SJSA1 (cell line): ENCODE results near the gene LHCGR. TPM values are rescaled to one million over a fixed set of nuclear protein-coding genes. Genes with fewer than 3 reads are reported as not detected.

Experiments used
- DNase-seq, 2 experiments: peaks; one replicate each; pipeline ENCODE4 v3.0.0-alpha.2; 2015 to 2020; ENCODE audit warnings: low spot score in 2 of 2, low read depth in 1 of 2
- H3K27ac ChIP-seq: fragments of 250-450 bp; sonication (Bioruptor Pico); 2 replicates; pipeline ENCODE4 v1.5.1; 2020; ENCODE audit warnings: mild to moderate bottlenecking, moderate library complexity
- H3K27me3 ChIP-seq: fragments of 250-450 bp; sonication (Bioruptor Pico); replicated peaks from 2 replicates; pipeline ENCODE4 v1.5.1; 2020; ENCODE audit warnings: mild to moderate bottlenecking, moderate library complexity
- H3K36me3 ChIP-seq: fragments of 250-450 bp; sonication (Bioruptor Pico); 2 replicates; pipeline ENCODE4 v1.5.1; 2020; ENCODE audit warnings: mild to moderate bottlenecking
- H3K4me1 ChIP-seq: fragments of 250-450 bp; sonication (Bioruptor Pico); replicated peaks from 2 replicates; pipeline ENCODE4 v1.6.1; 2021; ENCODE audit warnings: mild to moderate bottlenecking
- H3K4me3 ChIP-seq: fragments of 250-450 bp; sonication (Bioruptor Pico); 2 replicates; pipeline ENCODE4 v1.5.1; 2020; ENCODE audit warnings: mild to moderate bottlenecking
- H3K9me3 ChIP-seq: fragments of 250-450 bp; sonication (Bioruptor Pico); replicated peaks from 2 replicates; pipeline ENCODE4 v1.5.1; 2020; ENCODE audit warnings: mild to moderate bottlenecking
- total RNA-seq: library from RNA; depleted of rRNA; stranded (reverse); fragments of >200 nt; shearing (Covaris generic); gene quantifications from 2 replicates; pipeline ENCODE4 v1.2.3, GENCODE V29; 2014; rRNA removed

LHCGR gene
- not detected in 2 replicates for total RNA-seq

DNA sequence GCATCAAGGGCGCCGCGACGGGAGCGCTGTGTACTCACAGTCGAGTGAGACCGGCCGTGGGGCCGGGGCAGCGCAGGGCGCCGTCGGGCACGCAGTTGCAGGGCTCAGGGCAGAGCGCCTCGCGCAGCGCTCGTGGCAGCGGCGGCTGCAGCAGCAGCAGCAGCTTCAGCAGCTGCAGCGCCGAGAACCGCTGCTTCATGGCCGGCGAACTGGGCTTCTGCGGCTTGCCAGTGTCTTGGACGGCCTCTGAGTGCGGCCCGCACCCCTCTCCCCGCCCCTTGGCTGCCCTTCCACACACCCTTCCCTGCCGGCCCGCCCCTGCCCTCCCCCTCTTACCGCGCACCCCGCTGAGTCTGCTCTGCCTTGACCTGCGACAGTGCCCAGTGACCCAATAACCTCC lies at the start of gene LHCGR:
LHCGR (minus strand) TSS at position 252 of the 400 bp plus-strand sequence; CDS start at position 199, 53 bp downstream.
- Histone ChIP-seq H3K36me3 (no peaks in the 10 kb centered on the region), H3K4me3 (no peak within 1 kb of the TSS), H3K27ac (no peak within 1 kb of the TSS), H3K4me1 (no peaks in the 10 kb centered on the region), H3K9me3 (no peaks in the 10 kb centered on the region), H3K27me3 (no peaks in the 10 kb centered on the region)
- no peak for DNase-seq

DNA sequence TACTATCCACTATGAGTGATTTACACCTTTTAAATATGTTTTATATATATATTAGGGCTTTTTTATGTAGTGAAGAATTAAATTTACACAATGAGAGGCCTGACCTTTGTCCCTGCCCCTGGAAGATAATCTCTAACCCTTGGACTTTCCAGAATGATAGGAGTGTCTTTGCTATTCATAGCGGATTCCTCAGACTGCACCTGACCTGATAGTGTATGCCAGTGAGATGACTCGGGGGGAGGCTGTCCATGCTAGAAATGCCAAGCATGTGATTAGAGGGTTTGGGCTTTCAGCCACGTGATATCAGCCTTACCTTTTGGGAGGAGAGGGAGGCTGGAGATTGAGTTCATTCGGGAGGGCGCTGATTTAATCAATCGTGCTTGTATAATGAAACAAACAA lies 44.1 kb upstream of the LHCGR start:
- Histone ChIP-seq H3K4me1 (no peaks in the 10 kb centered on the region), H3K4me3 (no peak overlapping the region), H3K36me3 (no peaks in the 10 kb centered on the region), H3K27me3 (no peaks in the 10 kb centered on the region), H3K9me3 (no peaks in the 10 kb centered on the region), H3K27ac (no peak overlapping the region)
- no peak for DNase-seq

DNA sequence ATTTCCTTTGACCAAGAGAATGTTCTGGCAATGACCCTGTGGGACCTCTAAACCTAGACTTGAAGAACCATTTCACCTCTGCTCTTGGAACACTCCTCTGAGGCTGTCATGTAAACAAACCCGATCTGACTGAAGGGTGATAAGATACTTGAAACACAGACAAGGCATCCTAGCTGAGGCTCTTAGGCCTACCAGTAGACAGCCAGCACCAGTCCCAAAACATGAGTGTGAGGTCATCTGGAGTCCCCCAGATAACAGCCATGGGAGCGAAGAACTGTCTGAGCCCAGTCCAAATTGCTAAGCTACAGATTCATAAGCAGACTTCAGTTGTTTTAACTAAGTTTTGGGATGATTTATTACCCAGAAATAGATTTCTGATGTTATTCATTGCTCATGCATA lies 39.5 kb upstream of the LHCGR start:
- Histone ChIP-seq H3K4me1 (no peaks in the 10 kb centered on the region), H3K9me3 (no peaks in the 10 kb centered on the region), H3K4me3 (no peak overlapping the region), H3K36me3 (no peaks in the 10 kb centered on the region), H3K27ac (no peak overlapping the region), H3K27me3 (no peaks in the 10 kb centered on the region)
- DNase-seq, result no peak

DNA sequence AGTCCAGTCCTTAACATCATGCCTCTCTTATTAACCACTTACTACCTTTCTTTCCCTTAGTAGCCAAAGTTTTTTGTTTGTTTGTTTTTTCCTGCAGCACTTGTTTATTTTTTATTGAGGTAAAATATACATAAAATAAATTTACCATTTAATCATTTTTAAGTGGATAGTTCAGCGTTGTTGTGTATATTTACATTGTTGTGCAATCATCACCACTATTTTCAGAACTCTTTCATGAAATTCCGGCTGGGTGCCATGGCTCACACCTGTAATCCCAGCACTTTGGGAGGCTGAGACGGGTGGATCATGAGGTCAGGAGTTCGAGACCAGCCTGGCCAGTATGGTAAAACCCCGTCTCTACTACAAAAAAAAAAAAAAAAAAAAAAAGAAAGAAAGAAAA lies 38.1 kb upstream of the LHCGR start:
- Histone ChIP-seq H3K4me1 (no peaks in the 10 kb centered on the region), H3K9me3 (no peaks in the 10 kb centered on the region), H3K36me3 (no peaks in the 10 kb centered on the region), H3K4me3 (no peak overlapping the region), H3K27me3 (no peaks in the 10 kb centered on the region), H3K27ac (no peak overlapping the region)
- DNase-seq, result no peak

DNA sequence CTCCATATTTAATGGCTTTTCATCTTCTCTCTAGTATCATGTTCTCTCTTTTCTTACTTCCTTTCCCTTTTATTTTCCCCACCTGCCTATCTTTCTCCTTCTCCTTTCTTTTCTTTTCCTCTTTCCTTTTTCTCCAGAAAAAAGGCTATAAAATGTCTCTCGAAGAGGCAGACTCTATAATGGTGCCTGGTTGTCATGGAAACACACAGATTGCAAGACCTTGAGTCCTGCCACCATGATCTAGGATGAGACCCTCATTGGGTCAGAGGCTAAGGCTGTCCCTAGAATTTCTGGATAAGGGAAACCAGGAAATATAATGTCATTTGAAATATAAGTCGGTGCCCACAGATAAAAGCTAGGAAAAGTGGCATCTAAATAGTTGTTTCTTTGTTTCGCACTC lies 36.5 kb upstream of the LHCGR start:
- no peak overlapping the region for H3K4me3 ChIP-seq
- H3K36me3 ChIP-seq, result no peaks in the 10 kb centered on the region
- H3K9me3 ChIP-seq, result no peaks in the 10 kb centered on the region
- H3K27me3 ChIP-seq, result no peaks in the 10 kb centered on the region
- DNase-seq, result no peak
- H3K27ac ChIP-seq, result no peak overlapping the region
- H3K4me1 ChIP-seq, result no peaks in the 10 kb centered on the region

DNA sequence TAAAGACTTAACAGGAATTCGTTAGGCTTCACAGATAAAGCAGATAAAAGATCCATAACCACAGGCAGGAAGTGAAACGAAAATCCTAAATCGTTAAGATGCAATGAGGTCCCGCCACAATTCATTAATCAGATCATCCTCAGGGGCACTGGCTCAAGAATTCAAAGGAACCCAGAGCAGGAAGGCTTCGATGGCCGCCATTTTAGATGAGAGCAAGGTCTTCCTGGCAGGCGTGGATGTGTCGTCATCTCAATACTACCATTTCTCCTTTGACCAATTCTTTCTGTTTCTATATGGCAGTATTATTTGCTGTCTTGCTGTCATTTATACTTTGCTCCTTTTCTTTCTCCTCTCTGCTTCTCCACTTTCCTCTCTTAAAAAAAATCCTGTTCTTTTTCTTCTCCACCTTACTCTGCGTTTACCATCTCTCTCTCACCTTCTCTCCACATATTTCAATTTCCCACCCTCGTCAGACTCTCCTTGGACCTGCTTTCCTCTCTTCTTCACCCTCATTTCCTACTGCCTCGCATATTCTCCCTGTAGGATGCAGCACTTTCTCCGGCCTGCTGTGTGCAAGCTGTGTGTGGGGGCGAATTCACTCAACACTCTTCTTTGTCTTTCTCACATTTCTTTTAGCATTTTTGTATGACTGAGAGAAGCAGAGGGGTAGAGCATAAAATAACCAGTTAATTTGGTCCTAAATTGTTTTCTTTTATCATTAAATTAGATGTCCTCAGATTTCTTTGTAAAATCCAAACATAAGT lies 35.1 kb upstream of the LHCGR start:
- H3K4me3 ChIP-seq, result no peak overlapping the region
- H3K27me3 ChIP-seq, result no peaks in the 10 kb centered on the region
- H3K9me3 ChIP-seq, result no peaks in the 10 kb centered on the region
- H3K36me3 ChIP-seq, result no peaks in the 10 kb centered on the region
- H3K27ac ChIP-seq, result no peak overlapping the region
- H3K4me1 ChIP-seq, result no peaks in the 10 kb centered on the region
- DNase-seq, result no peak

DNA sequence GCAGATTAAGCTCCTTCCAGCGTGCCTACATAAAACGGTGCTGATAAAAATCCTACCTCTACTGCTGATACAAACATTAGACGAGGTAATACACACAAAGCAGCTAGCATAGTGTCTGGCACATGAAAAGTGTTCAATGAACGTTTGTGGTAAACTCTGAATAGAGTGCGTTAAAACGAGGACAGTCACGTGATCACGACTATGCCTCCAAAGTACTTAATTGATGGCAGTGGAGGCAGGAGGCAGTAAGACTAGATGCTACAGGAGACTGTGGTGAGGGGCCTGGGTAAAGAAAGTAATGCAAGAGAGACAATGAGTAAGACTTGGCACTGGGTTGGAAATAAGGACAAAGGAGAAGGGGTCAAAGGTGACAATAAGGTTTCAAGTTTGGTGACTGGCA lies 32.1 kb upstream of the LHCGR start:
- Histone ChIP-seq H3K27me3 (no peaks in the 10 kb centered on the region), H3K36me3 (no peaks in the 10 kb centered on the region), H3K27ac (no peak overlapping the region), H3K4me3 (no peak overlapping the region), H3K4me1 (no peaks in the 10 kb centered on the region), H3K9me3 (no peaks in the 10 kb centered on the region)
- no peak for DNase-seq

DNA sequence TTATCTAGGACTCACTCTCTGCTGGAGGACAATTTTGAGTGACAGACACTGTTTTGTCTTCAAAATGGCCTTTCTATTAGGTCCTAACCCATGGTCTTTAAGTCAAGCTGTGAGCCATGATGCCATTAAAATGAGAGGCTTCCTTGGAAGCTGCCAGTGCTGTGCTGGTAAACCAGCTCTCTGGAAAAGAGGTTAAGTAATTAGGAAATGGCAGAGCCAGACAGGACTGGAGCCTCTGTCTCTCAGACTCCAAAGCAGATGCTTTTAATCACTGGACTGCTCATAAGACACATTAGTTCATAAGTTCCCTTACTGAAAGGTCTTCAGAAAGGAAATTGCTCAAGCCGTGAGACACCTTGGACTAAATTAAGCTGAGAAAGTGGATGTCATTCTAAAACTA lies 25.8 kb upstream of the LHCGR start:
- no peak overlapping the region for H3K27ac ChIP-seq
- DNase-seq, result no peak
- no peaks in the 10 kb centered on the region for H3K36me3 ChIP-seq
- no peaks in the 10 kb centered on the region for H3K9me3 ChIP-seq
- H3K4me3 ChIP-seq, result no peak overlapping the region
- no peaks in the 10 kb centered on the region for H3K27me3 ChIP-seq
- H3K4me1 ChIP-seq, result no peaks in the 10 kb centered on the region

DNA sequence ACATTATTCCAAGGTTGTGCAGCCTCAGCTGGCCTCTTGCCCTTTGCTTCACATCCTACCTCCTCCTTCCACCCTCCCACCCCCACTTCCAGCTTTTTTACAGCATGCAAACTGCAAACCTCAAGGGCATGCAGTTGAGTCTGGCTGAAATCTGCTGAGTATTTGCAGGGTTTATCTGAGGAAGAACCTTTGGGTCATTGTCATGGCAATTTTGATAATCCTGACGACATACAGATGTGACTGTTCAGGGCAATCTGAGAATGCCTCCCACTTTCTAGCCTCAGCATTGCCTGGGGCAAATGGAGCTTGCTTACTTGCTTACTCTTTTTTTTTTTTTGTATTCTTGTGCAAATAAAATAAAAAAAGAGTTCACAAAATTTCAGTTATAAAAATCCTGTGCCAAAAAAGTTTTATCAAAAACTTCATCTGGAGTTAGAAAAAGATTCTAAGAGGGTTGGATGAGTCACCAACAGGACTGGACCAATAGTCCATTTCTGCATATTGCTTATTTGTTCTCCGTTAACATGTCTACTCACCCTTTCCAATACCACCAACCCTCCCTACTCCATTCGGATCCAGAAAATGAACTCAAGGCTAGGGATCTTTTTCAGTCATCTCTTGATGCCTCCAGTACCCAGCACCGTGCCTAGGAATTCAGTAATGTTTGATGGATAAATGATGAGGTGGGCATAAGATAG lies 23.6 kb upstream of the LHCGR start:
- Histone ChIP-seq H3K36me3 (no peaks in the 10 kb centered on the region), H3K4me3 (no peak overlapping the region), H3K27me3 (no peaks in the 10 kb centered on the region), H3K4me1 (no peaks in the 10 kb centered on the region), H3K27ac (no peak overlapping the region), H3K9me3 (no peaks in the 10 kb centered on the region)
- DNase-seq, result no peak

DNA sequence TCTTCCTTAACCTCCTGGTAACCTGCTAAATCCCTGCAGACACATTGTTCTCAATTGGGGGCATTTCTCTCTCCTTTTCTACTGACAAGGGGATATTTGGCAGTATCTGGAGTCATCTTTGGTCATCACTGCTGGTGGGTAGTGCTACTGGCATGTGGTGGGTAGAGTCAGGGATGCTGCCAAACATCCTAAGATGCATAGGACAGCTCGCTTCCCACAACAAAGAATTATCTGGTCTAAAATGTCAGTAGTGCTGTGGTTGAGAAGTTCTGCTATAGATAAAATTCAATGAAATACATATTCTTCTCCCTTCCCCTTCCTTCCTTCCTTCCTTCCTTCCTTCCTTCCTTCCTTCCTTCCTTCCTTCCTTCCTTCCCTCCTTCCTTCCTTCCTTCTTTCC lies 18.7 kb upstream of the LHCGR start:
- Histone ChIP-seq H3K36me3 (no peaks in the 10 kb centered on the region), H3K9me3 (no peaks in the 10 kb centered on the region), H3K4me3 (no peak overlapping the region), H3K27ac (no peak overlapping the region), H3K27me3 (no peaks in the 10 kb centered on the region), H3K4me1 (no peaks in the 10 kb centered on the region)
- no peak for DNase-seq

DNA sequence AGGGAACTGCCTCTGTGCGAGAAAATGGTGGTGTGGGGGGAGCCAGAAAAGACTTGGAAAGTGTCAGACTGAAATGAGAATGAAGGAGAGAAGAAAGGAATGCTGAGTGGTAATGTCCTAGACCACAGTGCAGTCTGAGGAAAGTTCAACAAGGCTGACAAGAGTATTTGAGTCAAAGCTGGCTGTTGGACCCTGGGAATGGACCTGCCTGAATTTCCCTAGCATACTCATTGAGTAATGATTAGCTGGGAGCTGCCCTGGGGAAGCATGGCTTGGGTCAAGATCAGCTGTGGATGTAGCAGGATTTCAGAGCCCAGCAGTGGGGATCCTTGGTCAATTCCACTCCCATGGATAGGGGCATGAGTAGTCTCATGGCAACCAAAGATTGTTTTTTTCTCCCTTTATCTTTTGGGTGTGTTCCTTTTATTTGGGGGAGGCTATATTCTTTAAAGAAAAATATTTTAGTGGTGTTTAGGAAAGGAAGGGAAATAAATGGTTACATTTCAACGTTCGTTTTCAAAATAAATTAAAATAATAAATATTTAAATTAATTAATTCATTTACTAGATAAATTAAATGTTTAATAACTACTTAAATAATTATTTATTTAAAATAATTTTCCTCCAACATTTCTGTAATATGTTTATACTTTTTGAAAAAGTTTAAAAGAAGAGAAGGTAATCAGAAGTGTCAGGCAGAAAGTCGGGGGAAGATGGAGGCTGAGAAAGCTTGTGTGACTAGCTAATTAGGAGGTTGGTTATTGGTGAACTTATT lies 15.9 kb upstream of the LHCGR start:
- no peak for DNase-seq
- H3K36me3 ChIP-seq, result no peaks in the 10 kb centered on the region
- H3K4me3 ChIP-seq, result no peak overlapping the region
- H3K27me3 ChIP-seq, result no peaks in the 10 kb centered on the region
- no peaks in the 10 kb centered on the region for H3K9me3 ChIP-seq
- H3K4me1 ChIP-seq, result no peaks in the 10 kb centered on the region
- no peak overlapping the region for H3K27ac ChIP-seq

DNA sequence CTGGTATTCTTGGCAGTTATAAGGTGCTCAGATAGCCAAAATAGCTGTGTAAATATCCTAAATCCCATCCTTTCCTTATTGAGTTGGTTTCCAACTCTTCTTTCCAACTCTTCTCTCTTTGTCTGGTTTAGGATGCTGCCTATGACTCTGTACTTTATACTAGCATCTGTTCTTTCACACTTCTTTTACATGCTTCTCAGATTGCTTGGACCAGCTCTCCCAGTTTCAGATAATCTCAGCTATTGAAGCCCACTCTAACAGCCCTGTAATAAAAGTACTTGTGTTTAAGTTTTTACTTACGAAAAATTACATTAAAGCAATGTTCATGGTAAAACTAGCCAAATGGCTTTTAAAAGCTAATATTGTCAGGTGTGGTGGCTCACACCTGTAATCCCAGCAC lies 14.7 kb upstream of the LHCGR start:
- Histone ChIP-seq H3K36me3 (no peaks in the 10 kb centered on the region), H3K27ac (no peak overlapping the region), H3K4me3 (no peak overlapping the region), H3K27me3 (no peaks in the 10 kb centered on the region), H3K4me1 (no peaks in the 10 kb centered on the region), H3K9me3 (no peaks in the 10 kb centered on the region)
- no peak for DNase-seq

DNA sequence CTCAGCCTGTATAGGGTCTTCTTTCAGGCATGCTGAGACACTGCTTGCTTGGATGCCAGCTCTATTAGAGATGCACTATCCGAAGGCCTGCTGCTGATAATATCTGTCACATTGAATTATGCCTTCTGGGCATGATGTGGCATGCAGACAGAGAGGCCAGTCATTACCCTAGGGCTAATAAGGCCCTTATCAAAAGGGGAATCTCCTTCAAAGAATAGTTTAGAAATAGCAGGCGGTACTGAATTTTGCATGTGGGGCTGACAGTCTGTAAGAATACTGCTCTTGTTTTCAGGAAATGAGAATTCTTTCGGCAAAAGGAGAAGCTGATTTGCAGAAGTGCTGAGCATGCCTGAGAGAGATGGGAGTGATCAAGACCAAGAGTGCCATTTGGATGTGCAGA lies 13.1 kb upstream of the LHCGR start:
- no peak for DNase-seq
- H3K9me3 ChIP-seq, result no peaks in the 10 kb centered on the region
- H3K27me3 ChIP-seq, result no peaks in the 10 kb centered on the region
- no peak overlapping the region for H3K27ac ChIP-seq
- H3K4me3 ChIP-seq, result no peak overlapping the region
- no peaks in the 10 kb centered on the region for H3K4me1 ChIP-seq
- no peaks in the 10 kb centered on the region for H3K36me3 ChIP-seq

DNA sequence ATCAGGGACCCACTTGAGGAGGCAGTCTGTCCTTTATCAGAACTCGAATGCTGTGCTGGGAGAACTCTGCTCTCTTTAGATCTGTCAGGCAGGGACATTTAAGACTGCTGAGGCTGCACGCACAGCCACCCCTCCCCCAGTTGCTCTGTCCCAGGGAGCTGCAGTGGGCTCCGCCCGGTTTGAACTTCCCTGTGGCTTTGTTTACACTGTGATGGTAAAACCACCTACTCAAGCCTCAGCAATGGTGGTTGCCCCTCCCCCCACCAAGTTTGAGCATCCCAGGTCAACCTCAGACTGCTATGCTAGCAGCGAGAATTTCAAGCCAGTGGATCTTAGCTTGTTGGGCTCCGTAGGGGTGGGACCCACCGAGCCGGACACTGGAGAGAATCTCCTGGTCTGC lies 11.8 kb upstream of the LHCGR start:
- no peaks in the 10 kb centered on the region for H3K27me3 ChIP-seq
- no peaks in the 10 kb centered on the region for H3K36me3 ChIP-seq
- no peak overlapping the region for H3K27ac ChIP-seq
- H3K9me3 ChIP-seq, result no peaks in the 10 kb centered on the region
- no peaks in the 10 kb centered on the region for H3K4me1 ChIP-seq
- no peak for DNase-seq
- H3K4me3 ChIP-seq, result no peak overlapping the region
